CD4-positive, alpha-beta T cell treated with Interleukin-17A for 1 hour (primary cell): ENCODE results near the gene ENPP1.
A peak's percentile ranks its signal among the peaks of the same experiment; 100 is the strongest.

Experiments
- DNase-seq: peaks from one replicate; pipeline ENCODE4 v3.0.0-alpha.2; 2020

Gene ENPP1

GRCh38 chr6:131807644-131808459, at the start of gene ENPP1:
Gene ENPP1, plus strand, starts transcription at chr6:131808020. Its CDS starts 16 bp downstream, at chr6:131808036.
- peak; percentile 65 for DNase-seq

GRCh38 chr6:131758920-131759319, 48.9 kb upstream of the ENPP1 start:
- DNase-seq: no peak

GRCh38 chr6:131761060-131761761, 46.6 kb upstream of the ENPP1 start:
- DNase-seq: no peak

- no peak for DNase-seq
Observed at GRCh38 chr6:131761762-131762067, 46.1 kb upstream of the ENPP1 start.

- DNase-seq: no peak
Observed at GRCh38 chr6:131762984-131763383, 44.8 kb upstream of the ENPP1 start.

GRCh38 chr6:131763749-131764148, 44.1 kb upstream of the ENPP1 start:
- no peak for DNase-seq

GRCh38 chr6:131764350-131764749, 43.5 kb upstream of the ENPP1 start:
- DNase-seq: no peak

- DNase-seq: no peak
Observed at GRCh38 chr6:131765081-131765803, 42.6 kb upstream of the ENPP1 start.

- DNase-seq: no peak
Observed at GRCh38 chr6:131765804-131766135, 42.0 kb upstream of the ENPP1 start.

GRCh38 chr6:131766631-131767030, 41.2 kb upstream of the ENPP1 start:
- no peak for DNase-seq

- DNase-seq: no peak
Observed at GRCh38 chr6:131768964-131769363, 38.9 kb upstream of the ENPP1 start.

- no peak for DNase-seq
Observed at GRCh38 chr6:131769385-131770141, 38.3 kb upstream of the ENPP1 start.

- no peak for DNase-seq
Observed at GRCh38 chr6:131770776-131771175, 37.0 kb upstream of the ENPP1 start.

GRCh38 chr6:131773284-131773950, 34.4 kb upstream of the ENPP1 start:
- DNase-seq: no peak

GRCh38 chr6:131775886-131776285, 31.9 kb upstream of the ENPP1 start:
- DNase-seq: no peak

- DNase-seq: no peak
Observed at GRCh38 chr6:131776985-131777384, 30.8 kb upstream of the ENPP1 start.

GRCh38 chr6:131778169-131778568, 29.7 kb upstream of the ENPP1 start:
- DNase-seq: no peak

- DNase-seq: no peak
Observed at GRCh38 chr6:131779304-131779703, 28.5 kb upstream of the ENPP1 start.

GRCh38 chr6:131780600-131780999, 27.2 kb upstream of the ENPP1 start:
- DNase-seq: no peak

- no peak for DNase-seq
Observed at GRCh38 chr6:131781687-131782086, 26.1 kb upstream of the ENPP1 start.

- DNase-seq: no peak
Observed at GRCh38 chr6:131782764-131783163, 25.1 kb upstream of the ENPP1 start.

GRCh38 chr6:131784561-131784960, 23.3 kb upstream of the ENPP1 start:
- no peak for DNase-seq

GRCh38 chr6:131787079-131787478, 20.7 kb upstream of the ENPP1 start:
- no peak for DNase-seq
